Testis (tissue), 2 donors: ENCODE results near the gene STEAP2.

Source experiments
- CTCF ChIP-seq, 3 experiments: fragments of 450-650 bp in 2 of 3; fragments of 200-600 bp in 1 of 3; sonication (generic) in 1 of 3; IDR thresholded peaks; one replicate each; pipeline ENCODE4 v1.5.1; 2016 to 2019; ENCODE audit warnings: antibody characterized with exemption in 3 of 3, mild to moderate bottlenecking in 2 of 3, moderate library complexity in 1 of 3
- POLR2A ChIP-seq: fragments of 450-650 bp; IDR thresholded peaks from one replicate; pipeline ENCODE4 v1.6.1; 2017; ENCODE audit warnings: antibody characterized with exemption, mild to moderate bottlenecking, moderate library complexity

- TF ChIP-seq CTCF (IDR thresholded peaks at IDR 0.05) (no peak), POLR2A (no peak)
Measured at GRCh38 chr7:90276033-90276728, 64.6 kb downstream of the STEAP2 start.
